HCT116 (cell line): ENCODE results near the gene PTGR3. TPM values are rescaled to one million over a fixed set of nuclear protein-coding genes. Genes with fewer than 3 reads are reported as not detected.

Experiments used
- ATAC-seq: fragments of 200-7000 bp; cut with Tn5 transposase; 2 replicates; pipeline ENCODE4 v1.9.1; 2020; ENCODE audit warnings: mild to moderate bottlenecking, moderate library complexity
- BruUV-seq: library from RNA; stranded (reverse); fragments of 400-500 nt; replicated peaks from 2 replicates; lab custom pipeline; 2021; lab: Mats Ljungman, UMichigan
- CTCF ChIA-PET: fragments of 300-600 bp; sonication (Branson Sonifier 250); formaldehyde crosslinking; loops from one replicate; lab custom pipeline; 2021; ENCODE audit warnings: antibody characterized with exemption; lab: Charles Lee
- POLR2A ChIA-PET: fragments of 300-600, 350-600 bp; sonication (Branson Sonifier 250); formaldehyde crosslinking; loops from one replicate; lab custom pipeline; 2021; ENCODE audit warnings: antibody characterized with exemption; lab: Charles Lee
- RAD21 ChIA-PET, 2 experiments: fragments of 300-600 bp; sonication (Branson Sonifier 250); formaldehyde crosslinking; loops; one replicate each; lab custom pipeline; 2023; ENCODE audit warnings: low total read pairs in 2 of 2; ENCODE audit not compliant: uncharacterized antibody in 2 of 2, unreplicated experiment in 2 of 2, low non-redundant PET in 1 of 2; lab: Charles Lee
- DNase-seq: peaks from one replicate; pipeline ENCODE4 v3.0.0-alpha.2; 2010; ENCODE audit warnings: low read depth, low spot score
- H2AFZ ChIP-seq: fragments of 200-600 bp; shearing (Covaris generic), sonication (generic); 2 replicates; pipeline ENCODE4 v1.6.1; 2017; ENCODE audit warnings: low read depth, mixed run types, mixed read lengths, antibody characterized with exemption, low read length; ENCODE audit not compliant: poor library complexity, severe bottlenecking
- H3K27ac ChIP-seq: 2 replicates; pipeline ENCODE4 v1.5.1; 2012; ENCODE audit warnings: low read depth, low read length
- H3K27me3 ChIP-seq: fragments of 200-600 bp; sonication (generic); 2 replicates; pipeline ENCODE4 v1.6.1; 2016; ENCODE audit warnings: mixed run types, low read length, mixed read lengths; ENCODE audit not compliant: insufficient read depth
- H3K36me3 ChIP-seq, 2 experiments: fragments of 200-500 bp in 1 of 2; fragments of 200-600 bp in 1 of 2; sonication (Bioruptor generic) in 1 of 2; sonication (generic) in 1 of 2; 2 replicates each; pipeline versions ENCODE4 v1.5.1 to v1.6.1; 2014 to 2016; ENCODE audit warnings: low read length in 2 of 2, inconsistent platforms in 1 of 2, mixed read lengths in 1 of 2, mixed run types in 1 of 2; ENCODE audit not compliant: insufficient read depth in 2 of 2, control insufficient read depth in 1 of 2
- H3K4me1 ChIP-seq, 2 experiments: fragments of 200-600 bp in 1 of 2; sonication (generic) in 1 of 2; 2 replicates each; pipeline versions ENCODE4 v1.5.1 to v1.6.1; 2012 to 2017; ENCODE audit warnings: low read length in 2 of 2, inconsistent platforms in 1 of 2, mild to moderate bottlenecking in 1 of 2, mixed read lengths in 1 of 2, mixed run types in 1 of 2, moderate library complexity in 1 of 2; ENCODE audit not compliant: insufficient read depth in 2 of 2, control insufficient read depth in 1 of 2
- H3K4me2 ChIP-seq: fragments of 200-600 bp; sonication (generic); 2 replicates; pipeline ENCODE4 v1.6.1; 2017; ENCODE audit warnings: mixed run types, low read length, mixed read lengths
- H3K4me3 ChIP-seq, 2 experiments: fragments of 200-600 bp in 1 of 2; sonication (generic) in 1 of 2; replicated peaks in 1 of 2; 2 replicates each; pipeline ENCODE4 v1.5.1; 2011 to 2016; ENCODE audit warnings: low read length in 2 of 2, control low read depth in 1 of 2, low read depth in 1 of 2, mild to moderate bottlenecking in 1 of 2, mixed read lengths in 1 of 2, mixed run types in 1 of 2
- H3K79me2 ChIP-seq: fragments of 200-600 bp; sonication (generic); 2 replicates; pipeline ENCODE4 v1.6.1; 2017; ENCODE audit warnings: mild to moderate bottlenecking, mixed run types, low read length, moderate library complexity, mixed read lengths; ENCODE audit not compliant: insufficient read depth
- H3K9ac ChIP-seq: fragments of 200-600 bp; sonication (generic); 2 replicates; pipeline ENCODE4 v1.6.1; 2016; ENCODE audit warnings: low read length, mixed read lengths
- H3K9me2 ChIP-seq: fragments of 200-600 bp; sonication (generic), shearing (Covaris generic); 2 replicates; pipeline ENCODE4 v1.6.1; 2017; ENCODE audit warnings: mixed run types, mild to moderate bottlenecking, moderate library complexity; ENCODE audit not compliant: insufficient read depth
- H3K9me3 ChIP-seq, 2 experiments: fragments of 200-500 bp in 1 of 2; fragments of 200-600 bp in 1 of 2; sonication (Bioruptor generic) in 1 of 2; sonication (generic) in 1 of 2; 2 replicates each; pipeline ENCODE4 v1.6.1; 2014 to 2017; ENCODE audit warnings: low read length in 2 of 2, mixed read lengths in 2 of 2, inconsistent platforms in 1 of 2, low read depth in 1 of 2, mild to moderate bottlenecking in 1 of 2, mixed run types in 1 of 2, moderate library complexity in 1 of 2; ENCODE audit not compliant: control insufficient read depth in 1 of 2, insufficient read depth in 1 of 2
- H4K20me1 ChIP-seq: fragments of 200-600 bp; sonication (generic), shearing (Covaris generic); 2 replicates; pipeline ENCODE4 v1.6.1; 2017; ENCODE audit warnings: mixed run types, mild to moderate bottlenecking, moderate library complexity; ENCODE audit not compliant: insufficient read depth
- CBX3 ChIP-seq: IDR thresholded peaks from 2 replicates; pipeline ENCODE4 v1.6.1; 2012; ENCODE audit warnings: low read depth
- ELF1 ChIP-seq: IDR thresholded peaks from 2 replicates; pipeline ENCODE4 v1.6.1; 2012; ENCODE audit warnings: low read depth, borderline replicate concordance
- POLR2A ChIP-seq: IDR thresholded peaks from 2 replicates; pipeline ENCODE4 v1.7.0; 2011; ENCODE audit warnings: borderline replicate concordance; ENCODE audit not compliant: insufficient read depth, insufficient read length; ENCODE audit errors: extremely low read depth
- RAD21 ChIP-seq: IDR thresholded peaks from 2 replicates; pipeline ENCODE4 v1.6.1; 2012; ENCODE audit warnings: low read depth, mild to moderate bottlenecking
- SP1 ChIP-seq: IDR thresholded peaks from 2 replicates; pipeline ENCODE4 v1.6.1; 2012; ENCODE audit warnings: low read depth
- SRF ChIP-seq: IDR thresholded peaks from 2 replicates; pipeline ENCODE4 v1.6.1; 2012; ENCODE audit warnings: low read depth
- intact Hi-C: fragments of 100-400 bp; cut with micrococcal nuclease; formaldehyde crosslinking; loops from 2 replicates; pipeline ENCODE4 v1.10.0; 2022
- total RNA-seq: library from RNA; stranded (reverse); gene quantifications from one replicate; pipeline ENCODE4 v1.2.1, GENCODE V29; 2021; ENCODE audit not compliant: unreplicated experiment

PTGR3 gene
- total RNA-seq, 1 experiment from 2014 or later, result 25.3 TPM

DNA sequence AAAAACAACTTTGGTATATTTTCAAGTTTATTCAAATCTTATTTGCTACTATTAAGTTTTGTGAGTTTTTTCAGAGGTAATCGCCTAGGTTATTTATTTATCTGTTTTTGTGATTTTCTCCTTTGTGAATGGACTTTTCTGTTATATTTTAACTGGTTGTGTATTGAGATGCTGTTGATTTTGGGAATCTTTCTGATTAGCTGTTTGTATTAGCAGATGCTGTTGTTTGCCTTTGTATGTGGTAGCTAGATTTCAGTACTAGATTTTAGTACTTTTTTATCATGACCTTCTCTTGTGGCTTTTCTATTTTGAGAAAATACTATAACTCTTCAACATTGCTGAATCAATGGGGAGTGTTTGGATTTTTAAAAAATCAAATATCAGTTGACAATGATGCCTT lies 44.1 kb upstream of the PTGR3 start:
- no peaks in the 10 kb centered on the region for H3K27me3 ChIP-seq
- H3K4me1 ChIP-seq, result no peaks in the 10 kb centered on the region
- no peak overlapping the region for H2AFZ ChIP-seq
- no peak for TF ChIP-seq POLR2A
- no peak for TF ChIP-seq SP1
- no peaks in the 10 kb centered on the region for H3K9me2 ChIP-seq
- POLR2A ChIA-PET, result no interaction called here
- no peaks in the 10 kb centered on the region for H3K36me3 ChIP-seq
- H3K27ac ChIP-seq, result no peak overlapping the region
- RAD21 ChIA-PET, result no interaction called here
- no TSS peak for BruUV-seq
- intact Hi-C loops, result no loop called here
- no peak for DNase-seq
- H3K4me2 ChIP-seq, result no peak overlapping the region
- no peak for ATAC-seq
- no peaks in the 10 kb centered on the region for H3K9me3 ChIP-seq
- H4K20me1 ChIP-seq, result no peaks in the 10 kb centered on the region
- H3K4me3 ChIP-seq, result no peak overlapping the region
- no peaks in the 10 kb centered on the region for H3K79me2 ChIP-seq
- H3K9ac ChIP-seq, result no peak overlapping the region
- CTCF ChIA-PET, result no interaction called here

DNA sequence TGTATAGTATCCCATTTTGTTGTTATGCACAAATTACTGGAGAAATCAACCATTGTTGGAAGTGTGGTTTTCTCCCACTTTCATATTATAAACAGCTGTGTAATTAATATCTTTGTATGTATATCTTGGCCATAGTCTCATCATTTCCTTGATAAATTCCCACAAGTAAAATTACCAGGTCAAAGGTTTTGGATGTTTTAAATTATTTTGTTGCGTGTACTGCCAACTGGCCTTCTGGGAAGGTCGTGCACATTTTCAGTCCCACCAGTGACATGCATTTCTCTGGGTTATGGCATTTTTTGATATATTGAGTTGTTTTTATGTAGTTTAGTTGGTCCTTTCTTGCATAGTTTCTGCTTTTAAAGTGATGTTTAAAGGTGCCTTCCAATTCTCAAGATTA lies 43.2 kb upstream of the PTGR3 start:
- no peak overlapping the region for H3K4me2 ChIP-seq
- POLR2A ChIA-PET, result no interaction called here
- TF ChIP-seq SRF, result no peak
- no peak for TF ChIP-seq RAD21
- TF ChIP-seq ELF1, result no peak
- TF ChIP-seq POLR2A, result no peak
- no peak for TF ChIP-seq CBX3
- TF ChIP-seq, all 23 proteins: peak for 0
- no peak overlapping the region for H2AFZ ChIP-seq
- no peaks in the 10 kb centered on the region for H3K9me2 ChIP-seq
- no peaks in the 10 kb centered on the region for H4K20me1 ChIP-seq
- ChIA-PET CTCF (no interaction called here), RAD21 (no interaction called here)
- DNase-seq, result no peak
- no peaks in the 10 kb centered on the region for H3K27me3 ChIP-seq
- no peaks in the 10 kb centered on the region for H3K79me2 ChIP-seq
- intact Hi-C loops, result no loop called here
- no peaks in the 10 kb centered on the region for H3K9me3 ChIP-seq
- H3K4me1 ChIP-seq, result no peaks in the 10 kb centered on the region
- H3K27ac ChIP-seq, result no peak overlapping the region
- no peak overlapping the region for H3K4me3 ChIP-seq
- no peak overlapping the region for H3K9ac ChIP-seq
- ATAC-seq, result no peak
- BruUV-seq, result no TSS peak
- H3K36me3 ChIP-seq, result no peaks in the 10 kb centered on the region
